Measurements from ENCODE around the gene KBTBD4. TPM values are rescaled to one million over a fixed set of nuclear protein-coding genes. Genes with fewer than 3 reads are reported as not detected.

KBTBD4 gene
- total and polyA plus RNA-seq, 2 of the 13 experiments (the other 11 are each of a cell fraction or from before 2014, with no cell fraction given), result 8.5 to 12.8 TPM

DNA sequence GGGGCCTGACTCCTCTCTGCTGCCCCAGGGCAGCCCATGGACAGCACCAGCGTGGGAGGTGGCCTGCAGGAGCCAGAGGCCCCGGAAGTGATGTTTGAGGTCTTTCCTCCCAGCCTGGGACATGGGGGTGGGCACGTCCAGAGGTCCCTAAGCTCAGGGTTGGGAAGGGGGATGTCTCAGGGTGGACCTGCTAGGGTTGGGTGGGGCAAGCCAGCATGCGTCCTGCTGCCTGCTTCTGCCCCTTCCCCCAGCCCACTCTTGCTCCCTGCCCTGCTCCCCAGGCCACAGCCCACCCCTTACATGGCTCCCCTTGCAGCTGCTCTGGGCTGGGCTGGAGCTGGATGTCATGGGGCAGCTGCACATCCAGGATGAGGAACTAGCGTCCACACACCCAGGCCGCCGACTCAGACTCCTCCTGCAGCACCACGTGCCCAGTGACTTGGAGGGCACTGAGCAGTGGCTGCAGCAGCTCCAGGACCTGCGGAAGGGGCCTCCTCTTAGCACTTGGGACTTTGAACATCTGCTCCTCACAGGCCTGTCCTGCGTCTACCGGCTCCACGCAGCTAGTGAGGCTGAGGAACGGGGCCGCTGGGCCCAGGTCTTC, 9.1 kb upstream of the KBTBD4 start (continued):
- TF ChIP-seq, protein P1, sequence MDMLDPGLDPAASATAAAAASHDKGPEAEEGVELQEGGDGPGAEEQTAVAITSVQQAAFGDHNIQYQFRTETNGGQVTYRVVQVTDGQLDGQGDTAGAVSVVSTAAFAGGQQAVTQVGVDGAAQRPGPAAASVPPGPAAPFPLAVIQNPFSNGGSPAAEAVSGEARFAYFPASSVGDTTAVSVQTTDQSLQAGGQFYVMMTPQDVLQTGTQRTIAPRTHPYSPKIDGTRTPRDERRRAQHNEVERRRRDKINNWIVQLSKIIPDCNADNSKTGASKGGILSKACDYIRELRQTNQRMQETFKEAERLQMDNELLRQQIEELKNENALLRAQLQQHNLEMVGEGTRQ (IDR thresholded peaks at IDR 0.05; ENCODE audit: low read depth, low read length), result 0 out of 2 replicates have a peak, but pooled peaks have one; percentile 14
- TF ChIP-seq, protein P1 (CRISPR knock-in tag; IDR thresholded peaks at IDR 0.05; ENCODE audit: borderline replicate concordance), result peak; percentile 47; the same call in 1 of the 2 replicates
- TF ChIP-seq MEIS2 (CRISPR knock-in tag; IDR thresholded peaks at IDR 0.05) (no peak), HNF4G (IDR thresholded peaks at IDR 0.05; ENCODE audit: borderline replicate concordance, low read depth, low read length) (peak; percentile 29; the same call in 1 of the 2 replicates), HNF4G (CRISPR knock-in tag; IDR thresholded peaks at IDR 0.05; ENCODE audit: borderline replicate concordance, low read depth) (no peak), ZNF614 (CRISPR knock-in tag; IDR thresholded peaks at IDR 0.05; ENCODE audit: borderline replicate concordance) (peak; percentile 43; the same call in 1 of the 2 replicates), ZNF264 (CRISPR knock-in tag; IDR thresholded peaks at IDR 0.05) (0 out of 2 replicates have a peak, but pooled peaks have one; percentile 46), ZNF777 (CRISPR knock-in tag; IDR thresholded peaks at IDR 0.05) (no peak), ZNF781 (CRISPR knock-in tag; IDR thresholded peaks at IDR 0.05; ENCODE audit: borderline replicate concordance, not compliant biosample characterization) (peak; percentile 15), MAZ (IDR thresholded peaks at IDR 0.05; ENCODE audit: borderline replicate concordance, low read depth, low read length) (no peak), MAZ (CRISPR knock-in tag; IDR thresholded peaks at IDR 0.05; ENCODE audit: low read depth) (peak; percentile 62; the same call in 1 of the 2 replicates), KLF16 (CRISPR knock-in tag; IDR thresholded peaks at IDR 0.05) (no peak), AGO1 (IDR thresholded peaks at IDR 0.05; ENCODE audit: low read depth, low read length, poor library complexity, severe bottlenecking) (peak; percentile 25)
- TF ChIP-seq, protein P2, sequence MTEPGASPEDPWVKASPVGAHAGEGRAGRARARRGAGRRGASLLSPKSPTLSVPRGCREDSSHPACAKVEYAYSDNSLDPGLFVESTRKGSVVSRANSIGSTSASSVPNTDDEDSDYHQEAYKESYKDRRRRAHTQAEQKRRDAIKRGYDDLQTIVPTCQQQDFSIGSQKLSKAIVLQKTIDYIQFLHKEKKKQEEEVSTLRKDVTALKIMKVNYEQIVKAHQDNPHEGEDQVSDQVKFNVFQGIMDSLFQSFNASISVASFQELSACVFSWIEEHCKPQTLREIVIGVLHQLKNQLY (CRISPR knock-in tag; IDR thresholded peaks at IDR 0.05), result 0 out of 2 replicates have a peak, but pooled peaks have one; percentile 36
- TF ChIP-seq, protein P3, sequence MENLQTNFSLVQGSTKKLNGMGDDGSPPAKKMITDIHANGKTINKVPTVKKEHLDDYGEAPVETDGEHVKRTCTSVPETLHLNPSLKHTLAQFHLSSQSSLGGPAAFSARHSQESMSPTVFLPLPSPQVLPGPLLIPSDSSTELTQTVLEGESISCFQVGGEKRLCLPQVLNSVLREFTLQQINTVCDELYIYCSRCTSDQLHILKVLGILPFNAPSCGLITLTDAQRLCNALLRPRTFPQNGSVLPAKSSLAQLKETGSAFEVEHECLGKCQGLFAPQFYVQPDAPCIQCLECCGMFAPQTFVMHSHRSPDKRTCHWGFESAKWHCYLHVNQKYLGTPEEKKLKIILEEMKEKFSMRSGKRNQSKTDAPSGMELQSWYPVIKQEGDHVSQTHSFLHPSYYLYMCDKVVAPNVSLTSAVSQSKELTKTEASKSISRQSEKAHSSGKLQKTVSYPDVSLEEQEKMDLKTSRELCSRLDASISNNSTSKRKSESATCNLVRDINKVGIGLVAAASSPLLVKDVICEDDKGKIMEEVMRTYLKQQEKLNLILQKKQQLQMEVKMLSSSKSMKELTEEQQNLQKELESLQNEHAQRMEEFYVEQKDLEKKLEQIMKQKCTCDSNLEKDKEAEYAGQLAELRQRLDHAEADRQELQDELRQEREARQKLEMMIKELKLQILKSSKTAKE (CRISPR knock-in tag; IDR thresholded peaks at IDR 0.05; ENCODE audit: borderline replicate concordance), result no peak
- TF ChIP-seq, protein P4, sequence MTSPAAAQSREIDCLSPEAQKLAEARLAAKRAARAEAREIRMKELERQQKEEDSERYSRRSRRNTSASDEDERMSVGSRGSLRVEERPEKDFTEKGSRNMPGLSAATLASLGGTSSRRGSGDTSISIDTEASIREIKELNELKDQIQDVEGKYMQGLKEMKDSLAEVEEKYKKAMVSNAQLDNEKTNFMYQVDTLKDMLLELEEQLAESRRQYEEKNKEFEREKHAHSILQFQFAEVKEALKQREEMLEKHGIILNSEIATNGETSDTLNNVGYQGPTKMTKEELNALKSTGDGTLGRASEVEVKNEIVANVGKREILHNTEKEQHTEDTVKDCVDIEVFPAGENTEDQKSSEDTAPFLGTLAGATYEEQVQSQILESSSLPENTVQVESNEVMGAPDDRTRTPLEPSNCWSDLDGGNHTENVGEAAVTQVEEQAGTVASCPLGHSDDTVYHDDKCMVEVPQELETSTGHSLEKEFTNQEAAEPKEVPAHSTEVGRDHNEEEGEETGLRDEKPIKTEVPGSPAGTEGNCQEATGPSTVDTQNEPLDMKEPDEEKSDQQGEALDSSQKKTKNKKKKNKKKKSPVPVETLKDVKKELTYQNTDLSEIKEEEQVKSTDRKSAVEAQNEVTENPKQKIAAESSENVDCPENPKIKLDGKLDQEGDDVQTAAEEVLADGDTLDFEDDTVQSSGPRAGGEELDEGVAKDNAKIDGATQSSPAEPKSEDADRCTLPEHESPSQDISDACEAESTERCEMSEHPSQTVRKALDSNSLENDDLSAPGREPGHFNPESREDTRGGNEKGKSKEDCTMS (CRISPR knock-in tag; conservative IDR thresholded peaks at IDR 0.05), result no peak
- TF ChIP-seq, protein P5, sequence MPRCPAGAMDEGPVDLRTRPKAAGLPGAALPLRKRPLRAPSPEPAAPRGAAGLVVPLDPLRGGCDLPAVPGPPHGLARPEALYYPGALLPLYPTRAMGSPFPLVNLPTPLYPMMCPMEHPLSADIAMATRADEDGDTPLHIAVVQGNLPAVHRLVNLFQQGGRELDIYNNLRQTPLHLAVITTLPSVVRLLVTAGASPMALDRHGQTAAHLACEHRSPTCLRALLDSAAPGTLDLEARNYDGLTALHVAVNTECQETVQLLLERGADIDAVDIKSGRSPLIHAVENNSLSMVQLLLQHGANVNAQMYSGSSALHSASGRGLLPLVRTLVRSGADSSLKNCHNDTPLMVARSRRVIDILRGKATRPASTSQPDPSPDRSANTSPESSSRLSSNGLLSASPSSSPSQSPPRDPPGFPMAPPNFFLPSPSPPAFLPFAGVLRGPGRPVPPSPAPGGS (CRISPR knock-in tag; IDR thresholded peaks at IDR 0.05), result no peak
- TF ChIP-seq, protein P6, sequence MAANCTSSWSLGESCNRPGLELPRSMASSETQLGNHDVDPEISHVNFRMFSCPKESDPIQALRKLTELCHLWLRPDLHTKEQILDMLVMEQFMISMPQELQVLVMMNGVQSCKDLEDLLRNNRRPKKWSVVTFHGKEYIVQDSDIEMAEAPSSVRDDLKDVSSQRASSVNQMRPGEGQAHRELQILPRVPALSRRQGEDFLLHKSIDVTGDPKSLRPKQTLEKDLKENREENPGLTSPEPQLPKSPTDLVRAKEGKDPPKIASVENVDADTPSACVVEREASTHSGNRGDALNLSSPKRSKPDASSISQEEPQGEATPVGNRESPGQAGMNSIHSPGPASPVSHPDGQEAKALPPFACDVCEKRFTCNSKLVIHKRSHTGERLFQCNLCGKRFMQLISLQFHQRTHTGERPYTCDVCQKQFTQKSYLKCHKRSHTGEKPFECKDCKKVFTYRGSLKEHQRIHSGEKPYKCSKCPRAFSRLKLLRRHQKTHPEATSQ (CRISPR knock-in tag; IDR thresholded peaks at IDR 0.05; ENCODE audit: borderline replicate concordance), result 0 out of 2 replicates have a peak, but pooled peaks have one; percentile 23
